Kidney (tissue), 14 donors: Measurements from ENCODE around the gene TMEM204. TPM values are rescaled to one million over a fixed set of nuclear protein-coding genes. Genes with fewer than 3 reads are reported as not detected.

Experiments used
- DNase-seq, 5 donors: peaks; one replicate each; pipeline ENCODE4 v3.0.0-alpha.2; 2013 to 2020
- FAIRE-seq: peaks from 2 replicates; lab custom pipeline; 2012; peaks lifted over from hg19 to GRCh38; lab: Jason Lieb, UNC
- H3K27ac ChIP-seq, 2 donors: one replicate each; pipeline ENCODE4 v1.7.0; 2013; ENCODE audit warnings: low read depth in 2 of 2, low read length in 2 of 2, inconsistent platforms in 1 of 2
- H3K27me3 ChIP-seq: one replicate; pipeline ENCODE4 v1.7.1; 2013; ENCODE audit warnings: low read length, inconsistent platforms; ENCODE audit not compliant: control insufficient read depth, insufficient read depth
- H3K36me3 ChIP-seq, 3 donors: one replicate each; pipeline versions ENCODE4 v1.7.0 to v1.7.1; 2013; ENCODE audit warnings: low read length in 3 of 3, control low read depth in 1 of 3, inconsistent platforms in 1 of 3; ENCODE audit not compliant: insufficient read depth in 3 of 3, control insufficient read depth in 2 of 3
- H3K4me1 ChIP-seq, 3 donors: one replicate each; pipeline versions ENCODE4 v1.7.0 to v1.7.1; 2013; ENCODE audit warnings: low read length in 3 of 3, inconsistent platforms in 1 of 3, low read depth in 1 of 3; ENCODE audit not compliant: control insufficient read depth in 2 of 3, insufficient read depth in 2 of 3
- H3K4me3 ChIP-seq, 3 donors: one replicate each; pipeline versions ENCODE4 v1.7.0 to v1.8.1; 2013; ENCODE audit warnings: low read length in 3 of 3, control low read depth in 1 of 3, inconsistent platforms in 1 of 3
- H3K9ac ChIP-seq, 3 donors: one replicate each; pipeline versions ENCODE4 v1.7.0 to v1.7.1; 2013; ENCODE audit warnings: low read length in 3 of 3, control low read depth in 1 of 3, inconsistent platforms in 1 of 3
- H3K9me3 ChIP-seq, 3 donors: one replicate each; pipeline versions ENCODE4 v1.7.0 to v1.7.1; 2013; ENCODE audit warnings: low read length in 3 of 3, control low read depth in 1 of 3, inconsistent platforms in 1 of 3; ENCODE audit not compliant: control insufficient read depth in 2 of 3, insufficient read depth in 1 of 3
- intact Hi-C: fragments of 100-400 bp; cut with DNase I; formaldehyde crosslinking; loops from one replicate; pipeline ENCODE4 v1.11.1; 2022
- polyA plus RNA-seq: library from polyadenylated mRNA; stranded (reverse); fragments of 350-450 nt; fragmentation: Illumina TruSeq; extraction: RNeasy Lipid Tissue Mini Kit (QIAGEN cat#74804); gene quantifications from one replicate; pipeline ENCODE4 v1.2.3, GENCODE V29; 2014; ENCODE audit warnings: low read depth, low replicate concordance; ENCODE audit not compliant: insufficient read depth
- total RNA-seq: library from RNA; stranded (reverse); fragmentation: NEBNext Ultra II Directional; extraction: Animal tissue kit (Norgen Biotek cat#: 25700); gene quantifications from one replicate; pipeline ENCODE4 v1.2.1, GENCODE V29; 2021
- TF ChIP-seq, protein P1 (sequence below): IDR thresholded peaks from 3 replicates; pipeline ENCODE4 v1.5.1; 2012; ENCODE audit warnings: mild to moderate bottlenecking, moderate library complexity, borderline replicate concordance; ENCODE audit not compliant: insufficient read depth; ENCODE audit errors: extremely low read depth
- donor health status: control.
- donor health status: control.
- donor health status: control.
- donor health status: control.
- donor health status: control.
- donor health status: DM: yes; HTN: yes; CAD: no.
- donor health status: Normal renal cell carcinoma (clear cell type).

Gene TMEM204
- total and polyA plus RNA-seq, 2 donors from 2014 or later = 40.9 to 49.5 TPM

DNA sequence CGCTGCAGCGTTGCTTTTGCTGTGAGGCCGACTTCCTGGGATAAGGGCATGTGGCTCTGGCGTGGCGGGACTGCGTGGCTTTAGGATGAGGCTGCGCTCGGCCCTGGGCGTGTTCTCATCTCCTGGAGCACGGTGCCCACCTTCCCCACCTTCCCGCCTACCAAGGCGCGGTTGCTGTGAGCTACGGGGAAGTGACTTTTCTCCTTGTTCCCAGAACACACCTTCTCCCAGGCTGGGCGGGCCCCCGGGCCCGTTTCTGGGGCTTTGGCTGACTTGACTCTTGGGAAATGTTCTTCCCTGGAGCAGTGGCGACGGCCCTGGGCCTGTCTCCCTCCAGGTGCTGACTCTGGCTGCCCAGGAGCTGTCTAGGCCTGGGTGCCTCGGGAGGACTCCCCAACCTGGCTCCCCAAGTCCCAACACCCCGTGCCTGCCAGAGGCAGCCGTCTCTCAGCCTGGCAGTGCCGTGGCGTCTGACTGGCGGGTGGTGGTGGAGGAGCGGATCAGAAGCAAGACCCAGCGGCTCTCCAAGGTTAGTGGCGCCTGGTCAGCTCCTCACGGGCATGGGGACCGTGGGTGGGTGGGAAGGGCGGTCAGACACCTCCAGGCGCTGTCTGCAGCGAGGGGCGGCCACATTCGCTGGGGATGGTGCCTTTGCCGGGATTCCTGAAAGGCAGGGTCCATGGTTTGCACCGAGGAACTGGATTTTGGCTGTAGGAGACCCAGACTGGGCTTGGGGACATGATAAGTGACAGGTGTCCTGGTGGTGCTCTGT, 28.2 kb upstream of the TMEM204 start:
- no peaks in the 10 kb centered on the region for H3K27me3 ChIP-seq
- peaks cover 0 to 2% (median 0%) of the 10 kb centered on the region in 3 donors for H3K4me1 ChIP-seq
- no peak for FAIRE-seq
- no peaks in the 10 kb centered on the region for H3K9me3 ChIP-seq
- intact Hi-C loops = no loop called here
- H3K27ac ChIP-seq = no peak overlapping the region
- TF ChIP-seq, protein P1, sequence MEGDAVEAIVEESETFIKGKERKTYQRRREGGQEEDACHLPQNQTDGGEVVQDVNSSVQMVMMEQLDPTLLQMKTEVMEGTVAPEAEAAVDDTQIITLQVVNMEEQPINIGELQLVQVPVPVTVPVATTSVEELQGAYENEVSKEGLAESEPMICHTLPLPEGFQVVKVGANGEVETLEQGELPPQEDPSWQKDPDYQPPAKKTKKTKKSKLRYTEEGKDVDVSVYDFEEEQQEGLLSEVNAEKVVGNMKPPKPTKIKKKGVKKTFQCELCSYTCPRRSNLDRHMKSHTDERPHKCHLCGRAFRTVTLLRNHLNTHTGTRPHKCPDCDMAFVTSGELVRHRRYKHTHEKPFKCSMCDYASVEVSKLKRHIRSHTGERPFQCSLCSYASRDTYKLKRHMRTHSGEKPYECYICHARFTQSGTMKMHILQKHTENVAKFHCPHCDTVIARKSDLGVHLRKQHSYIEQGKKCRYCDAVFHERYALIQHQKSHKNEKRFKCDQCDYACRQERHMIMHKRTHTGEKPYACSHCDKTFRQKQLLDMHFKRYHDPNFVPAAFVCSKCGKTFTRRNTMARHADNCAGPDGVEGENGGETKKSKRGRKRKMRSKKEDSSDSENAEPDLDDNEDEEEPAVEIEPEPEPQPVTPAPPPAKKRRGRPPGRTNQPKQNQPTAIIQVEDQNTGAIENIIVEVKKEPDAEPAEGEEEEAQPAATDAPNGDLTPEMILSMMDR = no peak
- H3K9ac ChIP-seq = no peak overlapping the region
- DNase-seq = no peak
- H3K36me3 ChIP-seq = peaks cover 0 to 3% (median 3%) of the 10 kb centered on the region in 3 donors
- no peak overlapping the region for H3K4me3 ChIP-seq

GRCh38 chr16:1505912-1506311, 27.6 kb upstream of the TMEM204 start:
- FAIRE-seq = no peak
- Histone ChIP-seq H3K9ac (no peak overlapping the region), H3K9me3 (no peaks in the 10 kb centered on the region), H3K27me3 (no peaks in the 10 kb centered on the region), H3K4me1 (peaks cover 0 to 2% (median 0%) of the 10 kb centered on the region in 3 donors), H3K36me3 (peaks cover 0 to 3% (median 3%) of the 10 kb centered on the region in 3 donors), H3K27ac (no peak overlapping the region), H3K4me3 (no peak overlapping the region)
- no peak for DNase-seq
- TF ChIP-seq, protein P1 = no peak
- intact Hi-C loops = no loop called here

DNA sequence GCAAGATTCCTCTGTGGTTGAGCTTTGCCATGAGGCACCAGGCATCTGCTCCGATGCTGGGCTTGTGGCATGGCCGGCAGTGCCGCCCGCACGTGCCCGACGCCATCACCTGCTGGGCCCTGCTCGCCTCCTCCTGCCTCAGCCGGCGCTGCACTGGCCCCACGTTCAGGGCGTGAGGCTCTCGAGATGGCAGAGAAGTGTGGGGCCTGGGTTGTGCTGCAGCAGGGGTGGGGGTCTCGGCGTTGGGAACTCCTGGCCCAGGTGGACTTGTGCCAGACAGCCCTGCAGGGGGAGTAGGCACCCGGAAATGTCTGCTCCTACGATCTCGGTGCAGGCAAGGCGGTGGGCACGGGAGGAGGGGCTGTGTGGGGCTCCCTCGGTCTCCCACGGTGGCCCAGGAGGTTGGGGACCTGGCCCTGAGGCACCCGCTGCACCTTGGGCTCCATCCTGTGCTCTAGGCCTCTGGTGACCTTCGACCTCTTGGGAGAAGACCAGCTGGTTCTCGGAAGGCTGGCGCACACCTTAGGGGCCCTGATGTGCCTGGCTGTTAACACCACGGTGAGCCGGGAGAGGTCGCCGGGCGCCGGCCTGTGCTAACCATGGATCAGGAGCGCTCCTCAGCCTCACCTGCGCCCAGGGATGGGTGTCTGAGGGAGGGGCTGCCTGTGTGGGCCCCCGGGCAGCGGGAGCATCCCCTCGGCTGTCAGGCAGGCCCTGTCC, 26.8 kb upstream of the TMEM204 start:
- DNase-seq (no peak), FAIRE-seq (no peak)
- Histone ChIP-seq H3K4me3 (no peak overlapping the region), H3K36me3 (peaks cover 0 to 3% (median 3%) of the 10 kb centered on the region in 3 donors), H3K4me1 (peaks cover 0 to 5% (median 0%) of the 10 kb centered on the region in 3 donors), H3K27me3 (no peaks in the 10 kb centered on the region), H3K9ac (no peak overlapping the region), H3K9me3 (no peaks in the 10 kb centered on the region), H3K27ac (no peak overlapping the region)
- intact Hi-C loops = no loop called here
- TF ChIP-seq, protein P1 = no peak
